NT2/D1 (cell line): Measurements from ENCODE around the gene ARID1B.

ENCODE experiments used
- YY1 ChIP-seq: IDR thresholded peaks from 2 replicates; pipeline ENCODE4 v1.6.1; 2011; ENCODE audit not compliant: insufficient read length, insufficient read depth
- ZNF274 ChIP-seq: IDR thresholded peaks from 2 replicates; pipeline ENCODE4 v1.6.1; 2011; ENCODE audit warnings: mild to moderate bottlenecking, low read depth, low read length

- TF ChIP-seq YY1 (no peak), ZNF274 (no peak)
These were observed 289.8 kb downstream of the ARID1B start for GRCh38 chr6:157066781-157067491.
